Endothelial cell of umbilical vein (primary cell): ENCODE data around the gene LYSMD3.

ENCODE experiments used
- CTCF ChIP-seq, 2 donors: IDR thresholded peaks; 1 replicate in 1 of 2; 2 replicates in 1 of 2; pipeline ENCODE4 v1.5.1; 2011; ENCODE audit warnings: low read length in 2 of 2, mild to moderate bottlenecking in 2 of 2, moderate library complexity in 2 of 2, control low read depth in 1 of 2, inconsistent platforms in 1 of 2, low read depth in 1 of 2; ENCODE audit not compliant: insufficient read depth in 1 of 2; ENCODE audit errors: extremely low read depth in 1 of 2
- MAX ChIP-seq: IDR thresholded peaks from 2 replicates; pipeline ENCODE4 v1.6.1; 2011; ENCODE audit not compliant: insufficient read depth, insufficient read length
- POLR2A ChIP-seq: IDR thresholded peaks from 2 replicates; pipeline ENCODE4 v1.6.1; 2012; ENCODE audit warnings: low read depth, mild to moderate bottlenecking, control low read depth, low read length
- POLR2AphosphoS5 ChIP-seq: IDR thresholded peaks from 2 replicates; pipeline ENCODE4 v1.6.1; 2012; ENCODE audit warnings: low read depth, mild to moderate bottlenecking, control low read depth, low read length, moderate library complexity; ENCODE audit not compliant: insufficient read depth

- no peak for TF ChIP-seq CTCF (IDR thresholded peaks at IDR 0.05; ENCODE audit: extremely low read depth in 1 of 2, insufficient read depth in 1 of 2, low read depth in 1 of 2, low read length in 2 of 2)
- TF ChIP-seq POLR2A = no peak
- TF ChIP-seq POLR2AphosphoS5 = no peak
- TF ChIP-seq MAX = no peak
Measured at GRCh38 chr5:90484540-90484939, 44.8 kb downstream of the LYSMD3 start.
